BLaER1 (cell line): Measurements from ENCODE around the gene PSMC4.
A peak's percentile ranks its signal among the peaks of the same experiment; 100 is the strongest.
"Not testable (repeated sequence)": the region's sequence is repeated elsewhere in the genome, so short reads cannot be mapped to it uniquely, and the experiment has no call there.

Experiments used
- H3K27ac ChIP-seq: shearing (Covaris generic); formaldehyde crosslinking; 2 replicates; pipeline ENCODE4 v1.8.1; 2022
- H3K27me3 ChIP-seq: shearing (Covaris generic); formaldehyde crosslinking; 2 replicates; pipeline ENCODE4 v1.8.1; 2022
- H3K36me3 ChIP-seq: shearing (Covaris generic); formaldehyde crosslinking; 2 replicates; pipeline ENCODE4 v1.8.1; 2022
- H3K4me1 ChIP-seq: shearing (Covaris generic); formaldehyde crosslinking; 2 replicates; pipeline ENCODE4 v1.8.1; 2022
- H3K4me2 ChIP-seq: shearing (Covaris generic); formaldehyde crosslinking; 2 replicates; pipeline ENCODE4 v1.8.1; 2022
- H3K4me3 ChIP-seq: shearing (Covaris generic); formaldehyde crosslinking; 2 replicates; pipeline ENCODE4 v1.8.1; 2022
- H3K9ac ChIP-seq: shearing (Covaris generic); formaldehyde crosslinking; 2 replicates; pipeline ENCODE4 v1.8.1; 2022
- H3K9me3 ChIP-seq: shearing (Covaris generic); formaldehyde crosslinking; 2 replicates; pipeline ENCODE4 v1.8.1; 2022
- H4K20me1 ChIP-seq: shearing (Covaris generic); formaldehyde crosslinking; 2 replicates; pipeline ENCODE4 v1.8.1; 2022
- Cebpa-rat ChIP-seq: shearing (Covaris generic); IDR thresholded peaks from 2 replicates; pipeline ENCODE4 v1.8.1; 2022

Gene PSMC4

GRCh38 chr19:39941615-39942365 is 29.2 kb upstream of the PSMC4 start:
- no peak for TF ChIP-seq Cebpa-rat
- Histone ChIP-seq H3K9me3 (peaks cover 13% of the 10 kb centered on the region), H3K4me2 (peak overlapping the region; percentile 82), H3K4me3 (peak overlapping the region; percentile 36; the same call in 1 of the 2 replicates), H3K27me3 (no peaks in the 10 kb centered on the region), H3K27ac (no peak overlapping the region), H3K36me3 (no peaks in the 10 kb centered on the region), H4K20me1 (peaks cover 13% of the 10 kb centered on the region; the same call in 1 of the 2 replicates), H3K9ac (no peak overlapping the region), H3K4me1 (peaks cover 62% of the 10 kb centered on the region)

- Histone ChIP-seq H3K4me2 (peak overlapping the region; percentile 82), H3K4me3 (no peak overlapping the region), H3K9me3 (peaks cover 13% of the 10 kb centered on the region), H3K36me3 (no peaks in the 10 kb centered on the region), H4K20me1 (peaks cover 13% of the 10 kb centered on the region; the same call in 1 of the 2 replicates), H3K4me1 (peaks cover 56% of the 10 kb centered on the region), H3K27me3 (no peaks in the 10 kb centered on the region), H3K9ac (no peak overlapping the region), H3K27ac (no peak overlapping the region)
- no peak for TF ChIP-seq Cebpa-rat
Measured at GRCh38 chr19:39942366-39942730, 28.6 kb upstream of the PSMC4 start.

GRCh38 chr19:39943586-39943985 is 27.4 kb upstream of the PSMC4 start:
- H3K36me3 ChIP-seq = no peaks in the 10 kb centered on the region
- TF ChIP-seq Cebpa-rat = no peak
- H4K20me1 ChIP-seq = peaks cover 13% of the 10 kb centered on the region; the same call in 1 of the 2 replicates
- H3K9ac ChIP-seq = no peak overlapping the region
- no peak overlapping the region for H3K27ac ChIP-seq
- H3K9me3 ChIP-seq = peaks cover 13% of the 10 kb centered on the region
- H3K4me1 ChIP-seq = peaks cover 50% of the 10 kb centered on the region
- no peaks in the 10 kb centered on the region for H3K27me3 ChIP-seq
- peak overlapping the region; percentile 82 for H3K4me2 ChIP-seq
- no peak overlapping the region for H3K4me3 ChIP-seq

- H3K4me3 ChIP-seq = no peak overlapping the region
- peaks cover 9% of the 10 kb centered on the region; the same call in 1 of the 2 replicates for H4K20me1 ChIP-seq
- no peaks in the 10 kb centered on the region for H3K36me3 ChIP-seq
- no peak overlapping the region for H3K27ac ChIP-seq
- no peaks in the 10 kb centered on the region for H3K27me3 ChIP-seq
- H3K4me1 ChIP-seq = peaks cover 33% of the 10 kb centered on the region
- no peak for TF ChIP-seq Cebpa-rat
- H3K4me2 ChIP-seq = no peak overlapping the region
- no peaks in the 10 kb centered on the region; the same call in 1 of the 2 replicates for H3K9me3 ChIP-seq
- H3K9ac ChIP-seq = no peak overlapping the region
Measured at GRCh38 chr19:39946532-39946931, 24.4 kb upstream of the PSMC4 start.

- H3K4me3 ChIP-seq = no peak overlapping the region
- no peaks in the 10 kb centered on the region for H3K36me3 ChIP-seq
- H3K9ac ChIP-seq = no peak overlapping the region
- no peaks in the 10 kb centered on the region for H3K27me3 ChIP-seq
- no peak overlapping the region for H3K27ac ChIP-seq
- TF ChIP-seq Cebpa-rat = no peak
- no peaks in the 10 kb centered on the region; the same call in 1 of the 2 replicates for H3K9me3 ChIP-seq
- H3K4me1 ChIP-seq = peaks cover 31% of the 10 kb centered on the region
- no peak overlapping the region for H3K4me2 ChIP-seq
- H4K20me1 ChIP-seq = no peaks in the 10 kb centered on the region
Measured at GRCh38 chr19:39949026-39949747, 21.8 kb upstream of the PSMC4 start.

GRCh38 chr19:39951065-39951650 is 19.8 kb upstream of the PSMC4 start:
- H4K20me1 ChIP-seq = no peaks in the 10 kb centered on the region
- peaks cover 34% of the 10 kb centered on the region for H3K4me1 ChIP-seq
- no peaks in the 10 kb centered on the region; the same call in 1 of the 2 replicates for H3K9me3 ChIP-seq
- TF ChIP-seq Cebpa-rat = no peak
- H3K4me3 ChIP-seq = no peak overlapping the region
- no peak overlapping the region for H3K9ac ChIP-seq
- no peaks in the 10 kb centered on the region for H3K36me3 ChIP-seq
- no peak overlapping the region for H3K27ac ChIP-seq
- no peak overlapping the region for H3K4me2 ChIP-seq
- H3K27me3 ChIP-seq = no peaks in the 10 kb centered on the region

GRCh38 chr19:39951686-39952085 is 19.3 kb upstream of the PSMC4 start:
- H3K9ac ChIP-seq = no peak overlapping the region
- H3K36me3 ChIP-seq = no peaks in the 10 kb centered on the region
- no peaks in the 10 kb centered on the region for H3K27me3 ChIP-seq
- no peak overlapping the region for H3K4me3 ChIP-seq
- no peak for TF ChIP-seq Cebpa-rat
- H3K27ac ChIP-seq = no peak overlapping the region
- peaks cover 34% of the 10 kb centered on the region for H3K4me1 ChIP-seq
- H3K4me2 ChIP-seq = peak overlapping the region; percentile 85; the same call in 1 of the 2 replicates
- H4K20me1 ChIP-seq = no peaks in the 10 kb centered on the region
- H3K9me3 ChIP-seq = no peaks in the 10 kb centered on the region; the same call in 1 of the 2 replicates

- Histone ChIP-seq H3K4me2 (peak overlapping the region; percentile 85), H3K4me3 (0 out of 2 replicates have a peak overlapping the region, but pooled peaks have one; percentile 34), H3K27me3 (no peaks in the 10 kb centered on the region), H3K9ac (no peak overlapping the region), H4K20me1 (no peaks in the 10 kb centered on the region), H3K9me3 (no peaks in the 10 kb centered on the region), H3K4me1 (peaks cover 34% of the 10 kb centered on the region), H3K27ac (peak overlapping the region; percentile 38; the same call in 1 of the 2 replicates), H3K36me3 (no peaks in the 10 kb centered on the region)
- no peak for TF ChIP-seq Cebpa-rat
Measured at GRCh38 chr19:39953915-39954314, 17.1 kb upstream of the PSMC4 start.

- H4K20me1 ChIP-seq, H3K36me3 ChIP-seq, H3K9ac ChIP-seq, H3K9me3 ChIP-seq, H3K4me2 ChIP-seq, H3K27ac ChIP-seq, H3K27me3 ChIP-seq, H3K4me3 ChIP-seq: not testable (repeated sequence)
- H3K4me1 ChIP-seq = peaks cover 22% of the 10 kb centered on the region
Measured at GRCh38 chr19:39957886-39958285, 13.1 kb upstream of the PSMC4 start.

GRCh38 chr19:39958942-39959341 is 12.0 kb upstream of the PSMC4 start:
- not testable (repeated sequence) for H3K27ac ChIP-seq, H3K4me2 ChIP-seq, H4K20me1 ChIP-seq, H3K9ac ChIP-seq, H3K36me3 ChIP-seq, H3K4me3 ChIP-seq, H3K27me3 ChIP-seq, H3K9me3 ChIP-seq
- peaks cover 12% of the 10 kb centered on the region for H3K4me1 ChIP-seq

- not testable (repeated sequence) for H3K4me2 ChIP-seq, H4K20me1 ChIP-seq, H3K27me3 ChIP-seq, H3K4me1 ChIP-seq, H3K36me3 ChIP-seq, H3K9ac ChIP-seq, H3K4me3 ChIP-seq, H3K27ac ChIP-seq, H3K9me3 ChIP-seq
Measured at GRCh38 chr19:39959407-39959806, 11.6 kb upstream of the PSMC4 start.
